Neural progenitor cell (in vitro differentiated cells): ENCODE data around the gene ZFAND3. TPM values are rescaled to one million over a fixed set of nuclear protein-coding genes. Genes with fewer than 3 reads are reported as not detected.

Source experiments
- DNase-seq: peaks from one replicate; pipeline ENCODE4 v3.0.0-alpha.2; 2016; ENCODE audit warnings: low spot score
- H2AFZ ChIP-seq: fragments of 200-600 bp; sonication (generic); replicated peaks from 2 replicates; pipeline ENCODE4 v1.6.1; 2016; ENCODE audit warnings: antibody characterized with exemption
- H3F3A ChIP-seq: fragments of 200-600 bp; sonication (generic); 2 replicates; pipeline ENCODE4 v1.6.1; 2016; ENCODE audit warnings: antibody characterized with exemption, low read depth
- H3K27ac ChIP-seq: fragments of 200-600 bp; sonication (generic); 2 replicates; pipeline ENCODE4 v1.5.1; 2016; ENCODE audit warnings: mild to moderate bottlenecking
- H3K27me3 ChIP-seq: fragments of 200-600 bp; sonication (generic); 2 replicates; pipeline ENCODE4 v1.6.1; 2016; ENCODE audit warnings: mild to moderate bottlenecking, moderate library complexity
- H3K36me3 ChIP-seq: fragments of 200-600 bp; sonication (generic); 2 replicates; pipeline ENCODE4 v1.5.1; 2016
- H3K4me1 ChIP-seq: fragments of 200-600 bp; sonication (generic); 2 replicates; pipeline ENCODE4 v1.6.1; 2016; ENCODE audit warnings: mixed run types
- H3K4me2 ChIP-seq: fragments of 200-600 bp; sonication (generic); 2 replicates; pipeline ENCODE4 v1.6.1; 2016
- H3K4me3 ChIP-seq: fragments of 200-600 bp; sonication (generic); 2 replicates; pipeline ENCODE4 v1.5.1; 2016
- H3K79me2 ChIP-seq: fragments of 200-600 bp; sonication (generic); 2 replicates; pipeline ENCODE4 v1.6.1; 2016; ENCODE audit warnings: low read depth
- H3K9ac ChIP-seq: fragments of 200-600 bp; sonication (generic); 2 replicates; pipeline ENCODE4 v1.6.1; 2016
- H3K9me3 ChIP-seq: fragments of 200-600 bp; sonication (generic); 2 replicates; pipeline ENCODE4 v1.5.1; 2016; ENCODE audit warnings: low read depth
- H4K20me1 ChIP-seq: fragments of 200-600 bp; sonication (generic); 2 replicates; pipeline ENCODE4 v1.6.1; 2016; ENCODE audit warnings: low read depth
- H3K27ac Mint-ChIP-seq: 3 replicates; pipeline ENCODE4 v1.8.0; 2021; ENCODE audit warnings: mixed read lengths
- H3K27me3 Mint-ChIP-seq: 2 replicates; pipeline ENCODE4 v1.8.0; 2022; ENCODE audit warnings: low read depth, mild to moderate bottlenecking, inconsistent platforms, moderate library complexity, mixed read lengths; ENCODE audit not compliant: insufficient read depth
- H3K36me3 Mint-ChIP-seq: 3 replicates; pipeline ENCODE4 v1.8.0; 2021; ENCODE audit warnings: mixed read lengths
- H3K4me1 Mint-ChIP-seq: 3 replicates; pipeline ENCODE4 v1.8.0; 2021; ENCODE audit warnings: mixed read lengths
- H3K4me3 Mint-ChIP-seq: 3 replicates; pipeline ENCODE4 v1.8.0; 2021; ENCODE audit warnings: mild to moderate bottlenecking, moderate library complexity, mixed read lengths
- H3K9me3 Mint-ChIP-seq: 3 replicates; pipeline ENCODE4 v1.8.0; 2020; ENCODE audit warnings: mixed read lengths
- EZH2 ChIP-seq: fragments of 200-600 bp; sonication (generic); IDR thresholded peaks from 2 replicates; pipeline ENCODE4 v1.6.1; 2017; ENCODE audit warnings: antibody characterized with exemption, mild to moderate bottlenecking, moderate library complexity
- EZH2phosphoT487 ChIP-seq: fragments of 200-600 bp; sonication (generic); IDR thresholded peaks from 2 replicates; pipeline ENCODE4 v1.6.1; 2017; ENCODE audit warnings: antibody characterized with exemption
- total RNA-seq: library from RNA; depleted of rRNA; stranded (reverse); fragments of >200 nt; gene quantifications from 2 replicates; pipeline ENCODE4 v1.2.3, GENCODE V29; 2015; ENCODE audit warnings: low replicate concordance
- TF ChIP-seq, protein P1 (sequence below): fragments of 200-600 bp; sonication (generic); IDR thresholded peaks from 2 replicates; pipeline ENCODE4 v1.5.1; 2017; ENCODE audit warnings: antibody characterized with exemption, mild to moderate bottlenecking

The ZFAND3 gene
- total RNA-seq, 1 donor from 2014 or later = 24.3 TPM

DNA sequence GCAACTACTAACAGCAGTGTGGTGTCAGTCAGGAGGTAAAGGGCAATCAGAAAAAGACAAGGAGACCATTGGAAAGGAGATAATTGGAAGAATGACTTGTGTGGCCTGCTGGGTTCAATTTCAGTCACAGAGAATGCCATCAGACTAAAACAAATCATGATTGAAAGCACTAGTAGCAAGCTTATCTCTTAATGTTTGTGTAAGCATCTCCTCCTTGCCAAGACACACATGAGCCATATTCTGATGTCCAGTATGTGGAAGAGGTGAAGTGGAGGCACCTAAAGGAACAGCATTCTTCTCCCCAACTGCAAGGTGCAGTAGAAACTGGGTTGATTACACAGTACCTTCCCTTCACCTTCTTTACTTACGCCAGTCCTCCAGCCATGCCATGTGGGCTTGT, 287.5 kb downstream of the ZFAND3 start:
- H3K36me3 ChIP-seq = no peaks in the 10 kb centered on the region
- H3K9ac ChIP-seq = no peak overlapping the region
- H3K4me2 ChIP-seq = no peak overlapping the region
- no peak overlapping the region for H3K27ac ChIP-seq
- Mint-ChIP-seq H3K4me3 (no peak overlapping the region), H3K4me1 (peaks cover 17% of the 10 kb centered on the region), H3K9me3 (no peaks in the 10 kb centered on the region), H3K27ac (no peak overlapping the region), H3K36me3 (peaks cover 10% of the 10 kb centered on the region), H3K27me3 (no peaks in the 10 kb centered on the region)
- peaks cover 21% of the 10 kb centered on the region for H4K20me1 ChIP-seq
- no peaks in the 10 kb centered on the region for H3K9me3 ChIP-seq
- peaks cover 18% of the 10 kb centered on the region for H3K4me1 ChIP-seq
- no peaks in the 10 kb centered on the region for H3K27me3 ChIP-seq
- no peaks in the 10 kb centered on the region for H3F3A ChIP-seq
- no peak for DNase-seq
- H3K79me2 ChIP-seq = peaks cover 14% of the 10 kb centered on the region
- no peak overlapping the region for H2AFZ ChIP-seq
- H3K4me3 ChIP-seq = no peak overlapping the region
- TF ChIP-seq EZH2 (no peak), EZH2phosphoT487 (no peak)
- TF ChIP-seq, protein P1, sequence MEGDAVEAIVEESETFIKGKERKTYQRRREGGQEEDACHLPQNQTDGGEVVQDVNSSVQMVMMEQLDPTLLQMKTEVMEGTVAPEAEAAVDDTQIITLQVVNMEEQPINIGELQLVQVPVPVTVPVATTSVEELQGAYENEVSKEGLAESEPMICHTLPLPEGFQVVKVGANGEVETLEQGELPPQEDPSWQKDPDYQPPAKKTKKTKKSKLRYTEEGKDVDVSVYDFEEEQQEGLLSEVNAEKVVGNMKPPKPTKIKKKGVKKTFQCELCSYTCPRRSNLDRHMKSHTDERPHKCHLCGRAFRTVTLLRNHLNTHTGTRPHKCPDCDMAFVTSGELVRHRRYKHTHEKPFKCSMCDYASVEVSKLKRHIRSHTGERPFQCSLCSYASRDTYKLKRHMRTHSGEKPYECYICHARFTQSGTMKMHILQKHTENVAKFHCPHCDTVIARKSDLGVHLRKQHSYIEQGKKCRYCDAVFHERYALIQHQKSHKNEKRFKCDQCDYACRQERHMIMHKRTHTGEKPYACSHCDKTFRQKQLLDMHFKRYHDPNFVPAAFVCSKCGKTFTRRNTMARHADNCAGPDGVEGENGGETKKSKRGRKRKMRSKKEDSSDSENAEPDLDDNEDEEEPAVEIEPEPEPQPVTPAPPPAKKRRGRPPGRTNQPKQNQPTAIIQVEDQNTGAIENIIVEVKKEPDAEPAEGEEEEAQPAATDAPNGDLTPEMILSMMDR = no peak

DNA sequence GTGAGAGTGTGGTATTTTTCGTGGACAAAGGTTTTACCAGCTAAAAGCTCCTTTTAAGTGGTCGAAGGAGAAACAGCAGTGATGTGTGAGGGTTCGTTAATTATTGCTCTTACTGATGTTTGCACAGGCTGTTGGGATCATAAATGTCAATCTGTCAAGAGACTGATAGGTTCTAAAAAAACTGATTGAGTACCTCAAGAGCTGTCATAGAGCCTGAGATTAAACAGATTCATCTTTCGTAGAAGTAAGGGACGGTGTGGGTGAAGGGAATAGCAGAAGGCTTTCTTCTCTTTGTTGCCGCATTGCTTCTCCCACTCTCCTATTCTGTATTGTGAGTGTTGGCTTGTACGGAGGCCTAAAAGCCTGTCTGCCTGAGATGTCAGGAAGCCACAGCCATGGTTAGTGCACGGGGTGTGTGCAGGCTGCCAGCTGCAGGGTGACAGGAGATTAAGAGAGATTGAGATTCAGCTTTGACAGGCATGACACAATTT, 291.0 kb downstream of the ZFAND3 start:
- Mint-ChIP-seq H3K27ac (no peak overlapping the region), H3K9me3 (no peaks in the 10 kb centered on the region), H3K36me3 (peaks cover 7% of the 10 kb centered on the region), H3K27me3 (peaks cover 2% of the 10 kb centered on the region), H3K4me3 (no peak overlapping the region), H3K4me1 (peaks cover 31% of the 10 kb centered on the region)
- no peak for TF ChIP-seq EZH2phosphoT487
- no peak for TF ChIP-seq EZH2
- TF ChIP-seq, protein P1 = no peak
- Histone ChIP-seq H2AFZ (no peak overlapping the region), H3K36me3 (no peaks in the 10 kb centered on the region), H3K9ac (no peak overlapping the region), H3F3A (no peaks in the 10 kb centered on the region), H3K27ac (no peak overlapping the region), H3K4me2 (no peak overlapping the region), H3K9me3 (no peaks in the 10 kb centered on the region), H3K4me1 (peaks cover 29% of the 10 kb centered on the region), H4K20me1 (peaks cover 35% of the 10 kb centered on the region), H3K27me3 (no peaks in the 10 kb centered on the region), H3K4me3 (no peak overlapping the region), H3K79me2 (peaks cover 6% of the 10 kb centered on the region)
- DNase-seq = no peak

DNA sequence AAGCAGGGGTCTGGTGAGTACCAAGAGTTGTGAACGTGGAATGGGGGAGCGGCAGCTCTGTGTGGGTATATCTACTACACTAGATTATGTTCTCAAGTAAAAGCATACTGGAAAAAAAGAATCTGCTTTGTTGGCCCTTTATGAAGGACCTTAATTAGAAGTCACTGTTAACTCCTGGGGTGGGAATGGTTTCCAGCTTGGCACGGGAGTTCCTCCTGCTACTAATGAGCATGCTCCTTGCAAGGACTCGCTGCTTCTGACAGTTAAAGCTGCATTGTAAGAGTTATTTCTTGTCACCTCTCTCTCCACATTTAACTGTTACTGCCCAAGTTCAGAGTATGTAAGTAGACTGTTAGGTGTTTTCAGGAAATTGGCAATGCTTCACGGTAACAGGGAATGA, 292.7 kb downstream of the ZFAND3 start:
- H3K36me3 ChIP-seq = no peaks in the 10 kb centered on the region
- H3K27ac ChIP-seq = no peak overlapping the region
- Mint-ChIP-seq H3K36me3 (peaks cover 4% of the 10 kb centered on the region), H3K4me3 (no peak overlapping the region), H3K27ac (no peak overlapping the region), H3K9me3 (no peaks in the 10 kb centered on the region), H3K4me1 (peaks cover 31% of the 10 kb centered on the region), H3K27me3 (peaks cover 2% of the 10 kb centered on the region)
- H3K79me2 ChIP-seq = peaks cover 6% of the 10 kb centered on the region
- DNase-seq = no peak
- H3K4me1 ChIP-seq = peaks cover 29% of the 10 kb centered on the region
- no peak for TF ChIP-seq EZH2
- TF ChIP-seq, protein P1 = no peak
- TF ChIP-seq EZH2phosphoT487 = no peak
- no peak overlapping the region for H2AFZ ChIP-seq
- H3K9me3 ChIP-seq = no peaks in the 10 kb centered on the region
- H3K9ac ChIP-seq = no peak overlapping the region
- no peaks in the 10 kb centered on the region for H3K27me3 ChIP-seq
- H3K4me3 ChIP-seq = no peak overlapping the region
- peaks cover 44% of the 10 kb centered on the region for H4K20me1 ChIP-seq
- H3K4me2 ChIP-seq = no peak overlapping the region
- H3F3A ChIP-seq = no peaks in the 10 kb centered on the region
